MM.1S (cell line): Measurements from ENCODE around the gene TMTC4.

Source experiments
- EZH2 ChIP-seq: fragments of 300-600 bp; sonication (generic); optimal IDR thresholded peaks from 2 replicates; pipeline ENCODE3; 2017; ENCODE audit warnings: low read depth, mild to moderate bottlenecking, antibody characterized with exemption, low read length, mixed read lengths
- TF ChIP-seq, protein P1 (sequence below): fragments of 300-600 bp; sonication (generic); IDR thresholded peaks from 2 replicates; pipeline ENCODE4 v1.5.1; 2016; ENCODE audit warnings: antibody characterized with exemption, low read length, mixed read lengths

DNA sequence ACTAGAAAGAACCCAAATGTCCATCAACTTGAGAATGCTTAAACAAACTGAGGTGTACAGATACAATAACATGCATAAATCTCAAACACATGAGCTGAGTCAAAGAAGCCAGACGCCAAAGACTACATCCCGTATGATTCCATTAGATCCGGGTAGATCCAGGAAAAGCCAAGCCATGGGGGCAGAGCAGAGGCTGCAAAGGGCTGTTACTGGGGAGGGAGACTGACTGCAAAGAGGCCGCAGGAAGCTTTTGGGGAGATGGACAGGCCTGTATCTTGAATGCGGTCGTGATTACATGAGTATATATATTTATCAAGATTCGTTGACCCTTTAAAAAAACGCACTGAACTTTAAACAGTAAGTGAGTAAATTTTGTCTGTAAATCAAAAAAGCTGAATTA is 114.7 kb downstream of the TMTC4 start:
- TF ChIP-seq, protein P1, sequence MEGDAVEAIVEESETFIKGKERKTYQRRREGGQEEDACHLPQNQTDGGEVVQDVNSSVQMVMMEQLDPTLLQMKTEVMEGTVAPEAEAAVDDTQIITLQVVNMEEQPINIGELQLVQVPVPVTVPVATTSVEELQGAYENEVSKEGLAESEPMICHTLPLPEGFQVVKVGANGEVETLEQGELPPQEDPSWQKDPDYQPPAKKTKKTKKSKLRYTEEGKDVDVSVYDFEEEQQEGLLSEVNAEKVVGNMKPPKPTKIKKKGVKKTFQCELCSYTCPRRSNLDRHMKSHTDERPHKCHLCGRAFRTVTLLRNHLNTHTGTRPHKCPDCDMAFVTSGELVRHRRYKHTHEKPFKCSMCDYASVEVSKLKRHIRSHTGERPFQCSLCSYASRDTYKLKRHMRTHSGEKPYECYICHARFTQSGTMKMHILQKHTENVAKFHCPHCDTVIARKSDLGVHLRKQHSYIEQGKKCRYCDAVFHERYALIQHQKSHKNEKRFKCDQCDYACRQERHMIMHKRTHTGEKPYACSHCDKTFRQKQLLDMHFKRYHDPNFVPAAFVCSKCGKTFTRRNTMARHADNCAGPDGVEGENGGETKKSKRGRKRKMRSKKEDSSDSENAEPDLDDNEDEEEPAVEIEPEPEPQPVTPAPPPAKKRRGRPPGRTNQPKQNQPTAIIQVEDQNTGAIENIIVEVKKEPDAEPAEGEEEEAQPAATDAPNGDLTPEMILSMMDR = no peak
- no peak for TF ChIP-seq EZH2
